WTC11 (cell line): Measurements from ENCODE around the gene PHTF1. TPM values are rescaled to one million over a fixed set of nuclear protein-coding genes. Genes with fewer than 3 reads are reported as not detected.

ENCODE experiments used
- ATAC-seq: fragments of 200-7000 bp; cut with Tn5 transposase; 2 replicates; pipeline ENCODE4 v1.10.0; 2021; ENCODE audit warnings: mild to moderate bottlenecking, moderate library complexity
- CTCF ChIA-PET: fragments of 300-600 bp; sonication (Branson Sonifier 250); formaldehyde crosslinking; loops from one replicate; lab custom pipeline; 2021; ENCODE audit warnings: antibody characterized with exemption; lab: Charles Lee
- POLR2A ChIA-PET: fragments of 350-600 bp; sonication (Branson Sonifier 250); formaldehyde crosslinking; loops from one replicate; lab custom pipeline; 2021; ENCODE audit warnings: antibody characterized with exemption; lab: Charles Lee
- DNase-seq: peaks from one replicate; pipeline ENCODE4 v3.0.0; 2021; ENCODE audit warnings: low spot score
- H3K27ac Mint-ChIP-seq: 2 replicates; pipeline ENCODE4 v1.8.0; 2021; ENCODE audit warnings: mixed read lengths
- H3K27me3 Mint-ChIP-seq: 2 replicates; pipeline ENCODE4 v1.8.0; 2021; ENCODE audit warnings: low read depth, mild to moderate bottlenecking, moderate library complexity, mixed read lengths
- H3K36me3 Mint-ChIP-seq: 2 replicates; pipeline ENCODE4 v1.8.0; 2021; ENCODE audit warnings: mixed read lengths
- H3K4me1 Mint-ChIP-seq: 2 replicates; pipeline ENCODE4 v1.8.0; 2022; ENCODE audit warnings: mixed read lengths
- H3K4me3 Mint-ChIP-seq: 2 replicates; pipeline ENCODE4 v1.8.0; 2021; ENCODE audit warnings: mild to moderate bottlenecking, moderate library complexity, mixed read lengths
- H3K9me3 Mint-ChIP-seq: 2 replicates; pipeline ENCODE4 v1.8.0; 2021; ENCODE audit warnings: mixed read lengths
- CBFB ChIP-seq: sonication (generic); formaldehyde crosslinking; IDR thresholded peaks from 2 replicates; pipeline ENCODE4 v1.8.1; 2022; ENCODE audit warnings: mild to moderate bottlenecking, low read depth, missing genetic modification reagents
- ELF4 ChIP-seq: sonication (generic); formaldehyde crosslinking; IDR thresholded peaks from 2 replicates; pipeline ENCODE4 v1.8.1; 2022; ENCODE audit warnings: low read depth, mild to moderate bottlenecking, moderate library complexity, missing genetic modification reagents
- ESRRA ChIP-seq: sonication (generic); formaldehyde crosslinking; IDR thresholded peaks from 2 replicates; pipeline ENCODE4 v1.8.1; 2022; ENCODE audit warnings: mild to moderate bottlenecking, missing genetic modification reagents, borderline replicate concordance
- FOXJ3 ChIP-seq: sonication (generic); formaldehyde crosslinking; IDR thresholded peaks from 2 replicates; pipeline ENCODE4 v1.9.0; 2021; ENCODE audit warnings: missing genetic modification reagents, mild to moderate bottlenecking, borderline replicate concordance
- FOXK1 ChIP-seq: sonication (generic); formaldehyde crosslinking; IDR thresholded peaks from 2 replicates; pipeline ENCODE4 v1.8.0; 2022; ENCODE audit warnings: mild to moderate bottlenecking, moderate library complexity, missing genetic modification reagents
- FOXP1 ChIP-seq: sonication (generic); formaldehyde crosslinking; IDR thresholded peaks from 2 replicates; pipeline ENCODE4 v1.8.0; 2022; ENCODE audit warnings: missing genetic modification reagents, mild to moderate bottlenecking, moderate library complexity, borderline replicate concordance
- GRHL2 ChIP-seq: fragments of 250-450 bp; sonication (Bioruptor Pico); IDR thresholded peaks from 2 replicates; pipeline ENCODE4 v1.8.0; 2022; ENCODE audit warnings: mild to moderate bottlenecking, moderate library complexity; ENCODE audit not compliant: insufficient replicate concordance, severe bottlenecking
- IRF1 ChIP-seq: sonication (generic); formaldehyde crosslinking; IDR thresholded peaks from 2 replicates; pipeline ENCODE4 v1.8.0; 2023; ENCODE audit warnings: missing genetic modification reagents
- IRF2 ChIP-seq: sonication (generic); formaldehyde crosslinking; IDR thresholded peaks from 2 replicates; pipeline ENCODE4 v1.8.0; 2022; ENCODE audit warnings: low read depth, missing genetic modification reagents, borderline replicate concordance
- JAZF1 ChIP-seq: fragments of 250-450 bp; sonication (Bioruptor Pico); IDR thresholded peaks from 2 replicates; pipeline ENCODE4 v1.9.0; 2021; ENCODE audit warnings: moderate library complexity, mild to moderate bottlenecking, inconsistent platforms
- KAT7 ChIP-seq: sonication (generic); formaldehyde crosslinking; IDR thresholded peaks from 2 replicates; pipeline ENCODE4 v1.8.1; 2023; ENCODE audit warnings: missing genetic modification reagents, mild to moderate bottlenecking, borderline replicate concordance
- MLX ChIP-seq: sonication (generic); formaldehyde crosslinking; IDR thresholded peaks from 2 replicates; pipeline ENCODE4 v1.8.1; 2023; ENCODE audit warnings: mild to moderate bottlenecking, missing genetic modification reagents, moderate library complexity
- NFYB ChIP-seq: sonication (generic); formaldehyde crosslinking; conservative IDR thresholded peaks from 2 replicates; pipeline ENCODE4 v1.8.0; 2022; ENCODE audit warnings: low read depth, missing genetic modification reagents
- NR3C1 ChIP-seq: sonication (generic); formaldehyde crosslinking; conservative IDR thresholded peaks from 2 replicates; pipeline ENCODE4 v1.8.1; 2023; ENCODE audit warnings: low read depth, mild to moderate bottlenecking, missing genetic modification reagents
- PRDM15 ChIP-seq: sonication (generic); formaldehyde crosslinking; IDR thresholded peaks from 2 replicates; pipeline ENCODE4 v1.8.0; 2022; ENCODE audit warnings: missing genetic modification reagents
- RORB ChIP-seq: fragments of 250-450 bp; sonication (Bioruptor Pico); IDR thresholded peaks from 2 replicates; pipeline ENCODE4 v1.9.0; 2021; ENCODE audit warnings: mild to moderate bottlenecking
- SMAD3 ChIP-seq: sonication (generic); formaldehyde crosslinking; IDR thresholded peaks from 2 replicates; pipeline ENCODE4 v1.8.0; 2022; ENCODE audit warnings: missing genetic modification reagents, mild to moderate bottlenecking, borderline replicate concordance
- SOX15 ChIP-seq: fragments of 250-450 bp; sonication (Bioruptor Pico); IDR thresholded peaks from 2 replicates; pipeline ENCODE4 v1.9.0; 2021; ENCODE audit warnings: mild to moderate bottlenecking
- TCF7 ChIP-seq: sonication (generic); formaldehyde crosslinking; IDR thresholded peaks from 2 replicates; pipeline ENCODE4 v1.8.0; 2022; ENCODE audit warnings: mild to moderate bottlenecking, low read depth, missing genetic modification reagents, moderate library complexity
- TEAD1 ChIP-seq: sonication (generic); formaldehyde crosslinking; IDR thresholded peaks from 2 replicates; pipeline ENCODE4 v1.8.0; 2022; ENCODE audit warnings: mild to moderate bottlenecking, missing genetic modification reagents
- TP53 ChIP-seq: sonication (generic); formaldehyde crosslinking; IDR thresholded peaks from 2 replicates; pipeline ENCODE4 v1.8.1; 2023; ENCODE audit warnings: mild to moderate bottlenecking, missing genetic modification reagents
- ZNF121 ChIP-seq: sonication (generic); formaldehyde crosslinking; IDR thresholded peaks from 2 replicates; pipeline ENCODE4 v1.8.0; 2023; ENCODE audit warnings: missing genetic modification reagents
- ZNF263 ChIP-seq: sonication (generic); formaldehyde crosslinking; IDR thresholded peaks from 2 replicates; pipeline ENCODE4 v1.8.1; 2022; ENCODE audit warnings: low read depth, mild to moderate bottlenecking, moderate library complexity, missing genetic modification reagents
- ZNF423 ChIP-seq: fragments of 250-450 bp; sonication (Bioruptor Pico); IDR thresholded peaks from 2 replicates; pipeline ENCODE4 v2.1.2; 2022; ENCODE audit warnings: mild to moderate bottlenecking, moderate library complexity
- ZNF512 ChIP-seq: sonication (generic); formaldehyde crosslinking; IDR thresholded peaks from 2 replicates; pipeline ENCODE4 v1.8.1; 2022; ENCODE audit warnings: missing genetic modification reagents, borderline replicate concordance
- total RNA-seq: library from RNA; stranded (reverse); gene quantifications from 3 replicates; pipeline ENCODE4 v1.2.3, GENCODE V29; 2021
- TF ChIP-seq, protein P1 (sequence below): sonication (generic); formaldehyde crosslinking; IDR thresholded peaks from 2 replicates; pipeline ENCODE4 v1.8.1; 2022; ENCODE audit warnings: mild to moderate bottlenecking, moderate library complexity, missing genetic modification reagents

PHTF1 gene
- total RNA-seq, 1 experiment from 2014 or later: 28.7 TPM

GRCh38 chr1:113670650-113671049 lies 88.6 kb downstream of the PHTF1 start:
- H3K9me3 Mint-ChIP-seq: no peaks in the 10 kb centered on the region; the same call in 1 of the 2 replicates
- CTCF ChIA-PET: no interaction called here
- no peak for DNase-seq

GRCh38 chr1:113669988-113670387 lies 89.3 kb downstream of the PHTF1 start:
- Mint-ChIP-seq H3K9me3 (no peaks in the 10 kb centered on the region; the same call in 1 of the 2 replicates), H3K36me3 (no peaks in the 10 kb centered on the region), H3K4me3 (no peak overlapping the region), H3K27ac (no peak overlapping the region), H3K4me1 (no peaks in the 10 kb centered on the region), H3K27me3 (no peaks in the 10 kb centered on the region)
- ChIA-PET CTCF (interaction anchor here (0.6 to 0.7 kb wide), 3 partner anchors 234 to 451 kb away, joined by 3 read pairs; no protein-coding TSS in a partner anchor), POLR2A (no interaction called here)
- DNase-seq (no peak), ATAC-seq (no peak)
- TF ChIP-seq ELF4: no peak
- no peak for TF ChIP-seq NFYB (CRISPR knock-in tag)
- no peak for TF ChIP-seq SOX15 (CRISPR knock-in tag)
- no peak for TF ChIP-seq FOXP1
- no peak for TF ChIP-seq TEAD1 (CRISPR knock-in tag)
- no peak for TF ChIP-seq TP53 (CRISPR knock-in tag)
- no peak for TF ChIP-seq JAZF1
- no peak for TF ChIP-seq CBFB (CRISPR knock-in tag)
- no peak for TF ChIP-seq ZNF423 (CRISPR knock-in tag)
- TF ChIP-seq SMAD3: no peak
- TF ChIP-seq ZNF263 (CRISPR knock-in tag): no peak
- no peak for TF ChIP-seq FOXK1 (CRISPR knock-in tag)
- TF ChIP-seq ZNF512 (CRISPR knock-in tag): no peak
- TF ChIP-seq IRF2: no peak
- no peak for TF ChIP-seq KAT7
- no peak for TF ChIP-seq ZNF121 (CRISPR knock-in tag)

More at GRCh38 chr1:113670650-113671049, 88.6 kb downstream of the PHTF1 start:
- Mint-ChIP-seq H3K4me1 (no peaks in the 10 kb centered on the region), H3K4me3 (no peak overlapping the region), H3K27me3 (no peaks in the 10 kb centered on the region), H3K27ac (no peak overlapping the region), H3K36me3 (no peaks in the 10 kb centered on the region)
- POLR2A ChIA-PET: no interaction called here
- TF ChIP-seq TEAD1 (CRISPR knock-in tag) (no peak), ZNF121 (CRISPR knock-in tag) (no peak), ESRRA (CRISPR knock-in tag) (no peak), PRDM15 (CRISPR knock-in tag) (no peak), IRF1 (CRISPR knock-in tag) (no peak), GRHL2 (CRISPR knock-in tag) (no peak), RORB (CRISPR knock-in tag) (no peak), TCF7 (no peak), MLX (no peak), NR3C1 (CRISPR knock-in tag) (no peak), FOXJ3 (CRISPR knock-in tag) (no peak)
- TF ChIP-seq, protein P1, sequence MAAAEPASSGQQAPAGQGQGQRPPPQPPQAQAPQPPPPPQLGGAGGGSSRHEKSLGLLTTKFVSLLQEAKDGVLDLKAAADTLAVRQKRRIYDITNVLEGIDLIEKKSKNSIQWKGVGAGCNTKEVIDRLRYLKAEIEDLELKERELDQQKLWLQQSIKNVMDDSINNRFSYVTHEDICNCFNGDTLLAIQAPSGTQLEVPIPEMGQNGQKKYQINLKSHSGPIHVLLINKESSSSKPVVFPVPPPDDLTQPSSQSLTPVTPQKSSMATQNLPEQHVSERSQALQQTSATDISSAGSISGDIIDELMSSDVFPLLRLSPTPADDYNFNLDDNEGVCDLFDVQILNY (CRISPR knock-in tag): no peak
- ATAC-seq: no peak
